T-helper 17 cell (primary cell): ENCODE data around the gene GLYR1. TPM values are rescaled to one million over a fixed set of nuclear protein-coding genes. Genes with fewer than 3 reads are reported as not detected.
A peak's percentile ranks its signal among the peaks of the same experiment; 100 is the strongest.
"Not testable (repeated sequence)": the region's sequence is repeated elsewhere in the genome, so short reads cannot be mapped to it uniquely, and the experiment has no call there.

Experiments
- ATAC-seq: fragments of 150-1000 bp; cut with Tn5 transposase; 2 replicates; pipeline ENCODE4 v1.10.0; 2021; ENCODE audit warnings: mild to moderate bottlenecking, moderate library complexity
- DNase-seq, 3 donors: peaks; one replicate each; pipeline versions ENCODE4 v3.0.0 to v3.0.0-alpha.2; 2020 to 2021
- H3K9me3 ChIP-seq: one replicate; pipeline ENCODE4 v1.7.0; 2013; ENCODE audit warnings: low read length, mild to moderate bottlenecking; ENCODE audit not compliant: control insufficient read depth, poor library complexity, severe bottlenecking
- H3K27ac Mint-ChIP-seq: one replicate; pipeline ENCODE4 v1.8.0; 2022; ENCODE audit warnings: mild to moderate bottlenecking, moderate library complexity, mixed read lengths
- H3K27me3 Mint-ChIP-seq: one replicate; pipeline ENCODE4 v1.8.0; 2022; ENCODE audit warnings: mixed read lengths
- H3K36me3 Mint-ChIP-seq: one replicate; pipeline ENCODE4 v1.8.0; 2022; ENCODE audit warnings: low read depth, mixed read lengths
- H3K4me1 Mint-ChIP-seq: one replicate; pipeline ENCODE4 v1.8.0; 2022; ENCODE audit warnings: mild to moderate bottlenecking, mixed read lengths
- H3K4me3 Mint-ChIP-seq: one replicate; pipeline ENCODE4 v1.8.0; 2022; ENCODE audit warnings: mild to moderate bottlenecking, moderate library complexity, mixed read lengths
- total RNA-seq, 4 donors: library from RNA in 2 of 4; stranded (reverse) in 2 of 4; gene quantifications; one replicate each; pipeline ENCODE4 v1.2.3 and lab custom pipeline; 2022 to 2026

The GLYR1 gene
- total RNA-seq, 2 donors from 2014 or later: 91.9 to 108 TPM

GRCh38 chr16:4792951-4793513 lies 54.1 kb downstream of the GLYR1 start:
- no peak overlapping the region for H3K27ac Mint-ChIP-seq
- no peaks in the 10 kb centered on the region for H3K9me3 ChIP-seq
- no peaks in the 10 kb centered on the region for H3K27me3 Mint-ChIP-seq
- H3K4me1 Mint-ChIP-seq: peaks cover 6% of the 10 kb centered on the region
- DNase-seq (no peak), ATAC-seq (no peak)
- H3K36me3 Mint-ChIP-seq: no peaks in the 10 kb centered on the region
- no peak overlapping the region for H3K4me3 Mint-ChIP-seq

GRCh38 chr16:4790871-4791270 lies 56.2 kb downstream of the GLYR1 start:
- peak; percentile 63 for ATAC-seq
- Mint-ChIP-seq H3K36me3 (no peaks in the 10 kb centered on the region), H3K4me1 (peaks cover 6% of the 10 kb centered on the region), H3K27me3 (no peaks in the 10 kb centered on the region), H3K27ac (no peak overlapping the region), H3K4me3 (no peak overlapping the region)
- no peaks in the 10 kb centered on the region for H3K9me3 ChIP-seq
- no peak for DNase-seq

- H3K27ac Mint-ChIP-seq: peak overlapping the region; percentile 89
- H3K4me1 Mint-ChIP-seq: peaks cover 6% of the 10 kb centered on the region
- H3K36me3 Mint-ChIP-seq: no peaks in the 10 kb centered on the region
- DNase-seq: no peak
- ATAC-seq: no peak
- no peaks in the 10 kb centered on the region for H3K27me3 Mint-ChIP-seq
- no peak overlapping the region for H3K4me3 Mint-ChIP-seq
- H3K9me3 ChIP-seq: no peaks in the 10 kb centered on the region
Measured at GRCh38 chr16:4790261-4790660, 56.8 kb downstream of the GLYR1 start.

GRCh38 chr16:4788910-4789309 lies 58.2 kb downstream of the GLYR1 start:
- no peak for ATAC-seq
- Mint-ChIP-seq H3K27ac (no peak overlapping the region), H3K4me3 (no peak overlapping the region), H3K4me1 (peaks cover 8% of the 10 kb centered on the region), H3K27me3 (no peaks in the 10 kb centered on the region), H3K36me3 (no peaks in the 10 kb centered on the region)
- DNase-seq: no peak
- H3K9me3 ChIP-seq: no peaks in the 10 kb centered on the region

- Mint-ChIP-seq H3K27ac (no peak overlapping the region), H3K4me3 (no peak overlapping the region), H3K36me3 (no peaks in the 10 kb centered on the region), H3K27me3 (no peaks in the 10 kb centered on the region), H3K4me1 (peaks cover 8% of the 10 kb centered on the region)
- ATAC-seq (no peak), DNase-seq (no peak)
- H3K9me3 ChIP-seq: no peaks in the 10 kb centered on the region
Measured at GRCh38 chr16:4788489-4788889, 58.6 kb downstream of the GLYR1 start.

- DNase-seq (no peak), ATAC-seq (no peak)
- H3K27ac Mint-ChIP-seq: no peak within 1 kb of the TSS
- no peak within 1 kb of the TSS for H3K4me3 Mint-ChIP-seq
- H3K27me3 Mint-ChIP-seq: no peaks in the 10 kb centered on the region
- H3K4me1 Mint-ChIP-seq: peaks cover 8% of the 10 kb centered on the region
- H3K9me3 ChIP-seq: no peaks in the 10 kb centered on the region
- no peaks in the 10 kb centered on the region for H3K36me3 Mint-ChIP-seq
Measured at GRCh38 chr16:4787627-4788482, 59.2 kb downstream of the GLYR1 start, which contains the start of gene SEPTIN12. Gene SEPTIN12, minus strand, starts transcription at chr16:4788345. Its CDS starts 700 bp downstream, at chr16:4787645.

GRCh38 chr16:4787068-4787467 lies 60.0 kb downstream of the GLYR1 start:
- no peak overlapping the region for H3K27ac Mint-ChIP-seq
- H3K9me3 ChIP-seq: no peaks in the 10 kb centered on the region
- H3K36me3 Mint-ChIP-seq: no peaks in the 10 kb centered on the region
- no peak for ATAC-seq
- H3K27me3 Mint-ChIP-seq: no peaks in the 10 kb centered on the region
- no peak for DNase-seq
- H3K4me3 Mint-ChIP-seq: no peak overlapping the region
- peaks cover 8% of the 10 kb centered on the region for H3K4me1 Mint-ChIP-seq

GRCh38 chr16:4785758-4786433 lies 61.2 kb downstream of the GLYR1 start:
- no peaks in the 10 kb centered on the region for H3K9me3 ChIP-seq
- no peak for ATAC-seq
- H3K4me1 Mint-ChIP-seq: peaks cover 5% of the 10 kb centered on the region
- H3K4me3 Mint-ChIP-seq: no peak overlapping the region
- H3K36me3 Mint-ChIP-seq: no peaks in the 10 kb centered on the region
- H3K27me3 Mint-ChIP-seq: no peaks in the 10 kb centered on the region
- H3K27ac Mint-ChIP-seq: no peak overlapping the region
- no peak for DNase-seq

GRCh38 chr16:4784444-4784987 lies 62.6 kb downstream of the GLYR1 start:
- peak overlapping the region; percentile 34 for H3K27ac Mint-ChIP-seq
- not testable (repeated sequence) for H3K4me3 Mint-ChIP-seq, ATAC-seq, H3K9me3 ChIP-seq, H3K36me3 Mint-ChIP-seq, DNase-seq, H3K4me1 Mint-ChIP-seq, H3K27me3 Mint-ChIP-seq

GRCh38 chr16:4783951-4784336 lies 63.1 kb downstream of the GLYR1 start:
- H3K4me3 Mint-ChIP-seq: no peak overlapping the region
- DNase-seq (no peak), ATAC-seq (no peak)
- no peaks in the 10 kb centered on the region for H3K9me3 ChIP-seq
- H3K27me3 Mint-ChIP-seq: no peaks in the 10 kb centered on the region
- no peaks in the 10 kb centered on the region for H3K36me3 Mint-ChIP-seq
- H3K27ac Mint-ChIP-seq: peak overlapping the region; percentile 34
- peaks cover 2% of the 10 kb centered on the region for H3K4me1 Mint-ChIP-seq

GRCh38 chr16:4783251-4783950 lies 63.7 kb downstream of the GLYR1 start:
- H3K36me3 Mint-ChIP-seq: no peaks in the 10 kb centered on the region
- H3K27me3 Mint-ChIP-seq: no peaks in the 10 kb centered on the region
- peaks cover 2% of the 10 kb centered on the region for H3K4me1 Mint-ChIP-seq
- H3K9me3 ChIP-seq: no peaks in the 10 kb centered on the region
- no peak for ATAC-seq
- no peak overlapping the region for H3K4me3 Mint-ChIP-seq
- H3K27ac Mint-ChIP-seq: no peak overlapping the region
- no peak for DNase-seq

- Mint-ChIP-seq H3K36me3 (no peaks in the 10 kb centered on the region), H3K4me3 (no peak overlapping the region), H3K27ac (no peak overlapping the region), H3K27me3 (no peaks in the 10 kb centered on the region), H3K4me1 (peaks cover 2% of the 10 kb centered on the region)
- DNase-seq: no peak
- ATAC-seq: no peak
- no peaks in the 10 kb centered on the region for H3K9me3 ChIP-seq
Measured at GRCh38 chr16:4780235-4780634, 66.9 kb downstream of the GLYR1 start.

- no peak overlapping the region for H3K4me3 Mint-ChIP-seq
- peak overlapping the region; percentile 11 for H3K27ac Mint-ChIP-seq
- no peaks in the 10 kb centered on the region for H3K4me1 Mint-ChIP-seq
- no peaks in the 10 kb centered on the region for H3K27me3 Mint-ChIP-seq
- no peaks in the 10 kb centered on the region for H3K9me3 ChIP-seq
- ATAC-seq (no peak), DNase-seq (no peak)
- no peaks in the 10 kb centered on the region for H3K36me3 Mint-ChIP-seq
Measured at GRCh38 chr16:4778050-4778392, 69.1 kb downstream of the GLYR1 start.
